ENCODE results near the gene OR1K1.

OR1K1 gene

GRCh38 chr9:122848256-122848943 is 48.5 kb downstream of the OR1K1 start:
- Histone ChIP-seq H3K4me3 (ENCODE audit: low read length) (no peak overlapping the region), H4K20me1 (ENCODE audit: control insufficient read depth, insufficient read depth, low read depth, low read length) (no peaks in the 10 kb centered on the region), H3F3A (ENCODE audit: control insufficient read depth, insufficient read depth) (peaks cover 26% of the 10 kb centered on the region), H3K79me2 (ENCODE audit: control insufficient read depth, low read length) (no peaks in the 10 kb centered on the region), H3K9me2 (replicated peaks; ENCODE audit: control insufficient read depth, low read length) (no peaks in the 10 kb centered on the region), H3K4me1 (ENCODE audit: control insufficient read depth, low read length) (no peaks in the 10 kb centered on the region), H3K27me3 (ENCODE audit: control insufficient read depth, low read length) (no peaks in the 10 kb centered on the region), H3K36me3 (ENCODE audit: control insufficient read depth, low read length) (peaks cover 52% of the 10 kb centered on the region), H3K4me2 (ENCODE audit: low read length) (no peak overlapping the region), H3K27ac (ENCODE audit: low read depth, low read length) (no peak overlapping the region), H3K9me3 (ENCODE audit: control insufficient read depth, insufficient read depth, low read length) (no peaks in the 10 kb centered on the region)
- no peak for TF ChIP-seq EZH2phosphoT487 (IDR thresholded peaks at IDR 0.05; ENCODE audit: borderline replicate concordance, low read length)
- TF ChIP-seq, protein P1, sequence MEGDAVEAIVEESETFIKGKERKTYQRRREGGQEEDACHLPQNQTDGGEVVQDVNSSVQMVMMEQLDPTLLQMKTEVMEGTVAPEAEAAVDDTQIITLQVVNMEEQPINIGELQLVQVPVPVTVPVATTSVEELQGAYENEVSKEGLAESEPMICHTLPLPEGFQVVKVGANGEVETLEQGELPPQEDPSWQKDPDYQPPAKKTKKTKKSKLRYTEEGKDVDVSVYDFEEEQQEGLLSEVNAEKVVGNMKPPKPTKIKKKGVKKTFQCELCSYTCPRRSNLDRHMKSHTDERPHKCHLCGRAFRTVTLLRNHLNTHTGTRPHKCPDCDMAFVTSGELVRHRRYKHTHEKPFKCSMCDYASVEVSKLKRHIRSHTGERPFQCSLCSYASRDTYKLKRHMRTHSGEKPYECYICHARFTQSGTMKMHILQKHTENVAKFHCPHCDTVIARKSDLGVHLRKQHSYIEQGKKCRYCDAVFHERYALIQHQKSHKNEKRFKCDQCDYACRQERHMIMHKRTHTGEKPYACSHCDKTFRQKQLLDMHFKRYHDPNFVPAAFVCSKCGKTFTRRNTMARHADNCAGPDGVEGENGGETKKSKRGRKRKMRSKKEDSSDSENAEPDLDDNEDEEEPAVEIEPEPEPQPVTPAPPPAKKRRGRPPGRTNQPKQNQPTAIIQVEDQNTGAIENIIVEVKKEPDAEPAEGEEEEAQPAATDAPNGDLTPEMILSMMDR (IDR thresholded peaks at IDR 0.05; ENCODE audit: low read depth, low read length, poor library complexity, severe bottlenecking) = no peak
